Measurements from ENCODE around the gene CD33.

CD33 gene

DNA sequence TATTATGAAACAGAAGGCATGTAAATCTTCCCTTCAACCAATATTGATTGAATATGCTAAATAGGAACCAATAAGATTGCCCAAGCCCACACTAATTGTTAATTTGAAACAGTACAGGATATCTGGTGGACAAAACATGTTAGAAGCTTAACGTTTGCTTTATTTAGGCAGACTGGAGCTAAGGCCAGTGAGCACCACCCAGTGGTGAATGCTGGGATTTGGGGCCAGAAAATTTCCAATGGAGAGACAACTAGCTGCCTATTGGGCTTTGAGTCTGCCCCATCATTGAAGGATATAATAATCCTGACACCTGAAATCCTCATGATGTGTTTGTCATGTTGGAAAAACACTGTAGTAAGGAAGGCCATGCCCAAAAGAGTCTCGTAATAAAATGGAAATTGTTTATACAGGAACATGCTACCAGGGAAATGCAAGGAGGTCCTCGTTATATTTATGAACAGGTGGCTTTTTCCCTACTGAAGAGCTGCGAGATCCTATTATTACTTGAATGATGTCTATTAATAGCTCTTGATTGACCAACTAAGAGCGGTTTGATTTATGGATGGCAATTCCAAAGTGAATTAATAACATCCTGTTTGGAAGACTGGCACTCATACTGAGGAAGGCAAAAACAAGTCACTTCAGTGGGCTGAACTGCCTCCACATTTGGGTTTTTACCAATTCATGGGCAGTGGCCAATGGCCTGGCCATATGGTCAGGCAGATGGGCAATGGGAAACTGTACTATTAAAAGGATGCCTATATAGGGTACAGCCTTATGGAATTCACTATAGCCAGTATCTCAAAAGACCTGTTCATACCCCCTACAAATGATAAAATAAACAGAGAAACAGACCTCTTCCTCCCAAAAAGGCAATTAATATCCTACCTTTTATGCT, 34.7 kb downstream of the CD33 start:
- DNase-seq = no peak

DNA sequence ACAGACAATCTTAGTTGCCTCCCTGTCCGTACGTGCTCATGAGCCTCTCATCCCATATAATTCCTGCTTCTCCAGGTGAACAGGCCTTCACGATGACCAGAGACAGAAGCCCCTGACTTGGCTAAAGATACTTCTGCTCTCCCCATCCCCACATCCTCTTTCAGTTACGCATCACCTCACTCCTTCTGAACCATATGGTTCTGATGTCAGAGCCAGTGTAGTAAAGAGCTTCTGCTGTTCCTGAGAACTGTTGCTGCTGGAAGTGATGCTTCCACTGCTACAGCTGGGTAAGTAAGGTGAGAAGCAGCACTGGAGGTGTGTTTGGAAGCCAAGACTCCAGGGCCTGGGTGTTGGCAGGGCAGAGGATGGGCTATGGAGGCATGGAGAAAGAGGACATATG, 38.9 kb downstream of the CD33 start:
- DNase-seq = no peak

DNA sequence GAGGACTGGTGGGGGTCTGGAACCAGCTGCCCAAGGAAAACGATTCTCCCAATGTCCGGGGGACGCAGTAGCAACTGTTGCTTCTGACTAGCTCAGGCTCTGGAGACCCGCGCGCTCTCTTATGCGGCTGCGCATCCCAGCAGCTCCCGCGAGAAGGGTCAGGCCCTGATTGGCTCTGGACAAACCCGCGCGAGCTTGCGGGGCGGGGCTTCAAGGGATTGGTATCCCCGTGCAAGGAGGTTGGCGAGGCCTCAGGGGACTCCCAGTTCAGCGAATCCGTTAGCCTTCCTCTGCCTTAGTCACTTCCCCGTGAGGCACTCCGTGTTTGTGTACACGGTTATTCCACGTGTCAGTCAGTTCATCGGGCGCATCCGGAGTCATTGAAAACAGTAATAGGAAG, 46.2 kb downstream of the CD33 start:
- DNase-seq = no peak

DNA sequence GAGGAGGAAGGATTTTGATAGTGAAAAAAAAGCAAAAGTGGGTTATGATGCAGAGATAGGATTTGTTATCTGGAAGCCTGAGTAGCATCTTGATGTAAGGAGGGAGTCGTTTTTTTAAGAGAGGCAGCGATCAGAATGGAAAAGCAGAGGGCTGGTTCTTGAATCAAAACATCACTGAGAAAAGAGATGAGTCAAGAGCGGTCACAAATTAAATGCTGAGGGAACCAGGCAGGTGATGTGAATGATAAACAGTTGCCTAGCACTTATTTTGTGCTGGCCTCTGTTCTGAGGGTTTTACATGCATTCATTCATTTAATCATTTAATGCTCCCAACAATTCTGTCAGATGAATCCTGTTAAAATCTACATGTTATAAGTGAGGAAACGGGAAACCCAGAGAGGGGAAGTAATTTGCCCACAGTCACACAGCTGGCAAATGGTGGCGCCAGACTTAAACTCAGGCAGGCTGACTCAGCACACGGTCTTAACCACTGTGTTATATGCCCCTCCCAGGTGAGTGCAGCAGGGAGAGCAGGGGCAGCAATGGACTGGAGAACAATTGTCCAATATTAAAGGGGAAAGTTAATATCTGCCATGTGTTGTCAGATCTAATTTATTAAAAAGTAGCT, 47.4 kb downstream of the CD33 start:
- no peak for DNase-seq

DNA sequence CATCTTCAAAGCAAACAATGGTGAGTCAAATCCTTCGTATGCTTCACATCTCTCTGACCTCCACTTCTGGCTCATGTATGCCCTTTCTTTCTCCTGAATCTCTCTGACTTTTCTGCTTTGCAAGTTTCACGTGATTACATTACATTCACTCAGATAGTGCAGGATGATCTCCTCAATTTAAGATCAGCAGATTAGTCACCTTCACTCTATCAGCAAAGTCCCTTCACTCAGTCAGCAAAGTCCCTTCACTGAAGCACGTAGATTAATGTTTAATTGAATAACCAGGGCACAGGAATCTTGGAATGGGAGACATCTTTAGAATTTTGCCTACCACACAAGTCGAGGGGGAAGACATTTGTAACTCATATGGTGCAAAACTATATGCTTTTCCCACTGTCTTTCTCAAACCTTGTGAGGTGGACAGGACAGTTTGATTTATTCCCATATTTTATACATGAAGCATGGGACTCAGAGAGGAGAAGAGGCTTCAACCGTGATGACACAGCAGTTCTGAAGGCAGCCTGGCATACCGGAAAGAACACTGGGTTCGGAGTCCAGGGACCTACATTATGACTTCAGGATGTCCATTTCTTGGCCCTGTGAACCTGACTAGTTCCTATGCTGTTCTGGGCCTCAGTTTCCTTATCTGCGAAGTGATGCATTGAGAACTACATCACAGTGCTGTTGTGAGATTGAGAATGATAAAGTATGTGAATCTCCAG, 49.3 kb downstream of the CD33 start:
- no peak for DNase-seq

DNA sequence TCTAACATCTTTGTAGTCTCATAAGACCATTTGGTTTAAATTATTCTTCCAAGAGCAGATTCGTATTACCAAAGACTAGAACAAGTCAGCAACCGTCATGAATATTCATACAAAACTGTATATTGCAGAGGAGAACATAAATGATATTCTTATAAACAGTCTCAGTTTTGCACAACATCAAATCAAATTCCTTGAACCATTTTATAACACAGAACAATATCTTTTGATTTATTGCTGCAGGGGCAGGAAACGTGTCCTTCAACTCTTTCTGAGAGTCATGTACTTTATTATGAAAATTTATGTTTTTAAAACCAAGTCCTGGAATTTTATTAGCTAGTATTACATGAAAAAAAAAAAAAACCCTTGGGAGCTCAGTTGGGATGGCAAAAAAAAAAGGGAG, 52.2 kb downstream of the CD33 start:
- no peak for DNase-seq

DNA sequence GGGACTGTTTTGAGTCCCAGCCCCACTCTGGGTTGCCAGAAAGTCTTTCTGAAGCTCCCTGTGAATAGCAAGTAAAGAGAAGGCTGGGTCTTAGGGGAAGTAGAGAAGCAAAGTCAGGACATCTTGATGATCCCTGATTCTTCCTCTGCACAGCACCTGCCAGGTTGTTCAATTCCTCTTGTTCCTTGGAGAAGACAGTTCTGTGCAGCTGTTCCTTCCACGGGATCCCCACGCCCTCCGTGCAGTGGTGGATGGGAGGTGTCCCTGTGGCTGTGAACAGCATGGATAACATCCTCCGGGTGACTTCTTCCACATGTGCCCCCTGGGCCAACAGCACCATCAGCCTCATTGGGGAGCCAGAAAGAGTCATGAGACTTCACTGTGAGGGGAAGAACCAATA, 57.5 kb downstream of the CD33 start:
- no peak for DNase-seq

DNA sequence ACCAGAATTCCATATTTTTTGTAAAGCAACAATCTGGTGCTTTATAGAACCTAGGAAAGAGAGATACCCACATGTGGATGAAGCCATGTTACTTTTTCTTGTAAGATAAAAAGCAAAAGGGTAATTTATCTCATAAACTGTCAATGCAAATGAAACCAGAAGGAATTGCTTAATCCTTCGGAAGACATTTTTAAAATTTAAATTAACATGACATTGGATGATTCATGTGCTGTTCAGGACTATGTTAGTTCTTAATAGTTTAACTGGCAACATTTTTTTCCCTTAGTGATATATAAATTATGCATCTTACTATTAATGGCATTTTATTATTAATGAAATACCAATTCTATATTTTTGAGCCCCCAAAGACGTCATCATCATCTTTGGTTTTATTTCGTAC, 60.8 kb downstream of the CD33 start:
- no peak for DNase-seq

All from T-helper 9 cell (primary cell).